B cell (primary cell): ENCODE measurements around the gene NTSR2. TPM values are rescaled to one million over a fixed set of nuclear protein-coding genes. Genes with fewer than 3 reads are reported as not detected.

Experiments used
- ATAC-seq: fragments of 200-7000 bp; cut with Tn5 transposase; one replicate; pipeline ENCODE4 v1.10.0; 2021; ENCODE audit warnings: low read depth, mild to moderate bottlenecking, moderate number of reproducible peaks, moderate library complexity
- CTCF ChIA-PET: fragments of 350-600 bp; sonication (Branson Sonifier 250); formaldehyde crosslinking; loops from one replicate; lab custom pipeline; 2021; ENCODE audit warnings: antibody characterized with exemption, inconsistent platforms; lab: Charles Lee
- POLR2A ChIA-PET: fragments of 350-600 bp; sonication (Branson Sonifier 250); formaldehyde crosslinking; loops from one replicate; lab custom pipeline; 2021; ENCODE audit warnings: antibody characterized with exemption; lab: Charles Lee
- DNase-seq: peaks from one replicate; pipeline ENCODE4 v3.0.0; 2013
- H2AFZ ChIP-seq: 2 replicates; pipeline ENCODE4 v1.6.1; 2012; ENCODE audit warnings: mild to moderate bottlenecking, low read depth, low read length; ENCODE audit not compliant: insufficient read depth, poor library complexity, severe bottlenecking
- H3K27ac ChIP-seq, 2 donors: 1 replicate in 1 of 2; 2 replicates in 1 of 2; pipeline ENCODE4 v1.5.1; 2012 to 2013; ENCODE audit warnings: low read length in 2 of 2, mild to moderate bottlenecking in 2 of 2, moderate library complexity in 1 of 2
- H3K27me3 ChIP-seq, 4 experiments: fragments of 200-600 bp in 1 of 4; sonication (generic) in 1 of 4; replicated peaks in 1 of 4; 1 replicate in 2 of 4; 2 replicates in 2 of 4; pipeline versions ENCODE4 v1.6.1 to v1.7.0; 2013 to 2016; ENCODE audit warnings: low read length in 3 of 4, mild to moderate bottlenecking in 2 of 4, mixed read lengths in 1 of 4, moderate library complexity in 1 of 4; ENCODE audit not compliant: insufficient read depth in 4 of 4, control insufficient read depth in 3 of 4; ENCODE audit errors: control extremely low read depth in 1 of 4
- H3K36me3 ChIP-seq, 2 experiments: replicated peaks in 1 of 2; 1 replicate in 1 of 2; 2 replicates in 1 of 2; pipeline versions ENCODE4 v1.6.1 to v1.7.1; 2013; ENCODE audit warnings: low read length in 1 of 2; ENCODE audit not compliant: insufficient read depth in 2 of 2, control insufficient read depth in 1 of 2; ENCODE audit errors: control extremely low read depth in 1 of 2, extremely low read depth in 1 of 2
- H3K4me1 ChIP-seq, 2 donors: fragments of 200-600 bp in 1 of 2; sonication (generic) in 1 of 2; 1 replicate in 1 of 2; 2 replicates in 1 of 2; pipeline versions ENCODE4 v1.5.1 to v1.6.1; 2013 to 2017; ENCODE audit warnings: low read length in 2 of 2; ENCODE audit not compliant: control insufficient read depth in 2 of 2, insufficient read depth in 2 of 2
- H3K4me2 ChIP-seq: replicated peaks from 2 replicates; pipeline ENCODE3; 2012; ENCODE audit warnings: mild to moderate bottlenecking, low read depth, low read length; ENCODE audit not compliant: poor library complexity, severe bottlenecking
- H3K4me3 ChIP-seq, 5 experiments: fragments of 200-600 bp in 1 of 5; sonication (generic) in 1 of 5; 1 replicate in 3 of 5; 2 replicates in 2 of 5; pipeline versions ENCODE4 v1.5.1 to v1.7.0; 2011 to 2016; ENCODE audit warnings: low read length in 4 of 5, mild to moderate bottlenecking in 4 of 5, low read depth in 2 of 5, control low read depth in 1 of 5, moderate library complexity in 1 of 5; ENCODE audit not compliant: insufficient read depth in 1 of 5; ENCODE audit errors: control extremely low read depth in 1 of 5, extremely low read depth in 1 of 5
- H3K79me2 ChIP-seq: fragments of 200-600 bp; sonication (generic); one replicate; pipeline ENCODE4 v1.6.0; 2016; ENCODE audit warnings: low read length; ENCODE audit not compliant: control insufficient read depth, insufficient read depth
- H3K9ac ChIP-seq: fragments of 200-600 bp; sonication (generic); 2 replicates; pipeline ENCODE4 v1.6.1; 2017; ENCODE audit warnings: mild to moderate bottlenecking, low read length, moderate library complexity
- H3K9me3 ChIP-seq, 3 donors: one replicate each; pipeline versions ENCODE4 v1.6.1 to v1.7.1; 2013; ENCODE audit warnings: low read length in 2 of 3; ENCODE audit not compliant: control insufficient read depth in 2 of 3, insufficient read depth in 1 of 3; ENCODE audit errors: control extremely low read depth in 1 of 3
- H4K20me1 ChIP-seq: 2 replicates; pipeline ENCODE4 v1.6.0; 2012; ENCODE audit warnings: mild to moderate bottlenecking, low read length; ENCODE audit not compliant: insufficient read depth, control insufficient read depth, poor library complexity, severe bottlenecking
- H3K27ac Mint-ChIP-seq: one replicate; pipeline ENCODE4 v1.8.0; 2021; ENCODE audit warnings: mixed read lengths
- H3K27me3 Mint-ChIP-seq: one replicate; pipeline ENCODE4 v1.8.0; 2021; ENCODE audit warnings: mixed read lengths
- H3K4me1 Mint-ChIP-seq: one replicate; pipeline ENCODE4 v1.8.0; 2021; ENCODE audit warnings: mixed read lengths
- H3K4me3 Mint-ChIP-seq: one replicate; pipeline ENCODE4 v1.8.0; 2021; ENCODE audit warnings: mixed read lengths
- H3K9me3 Mint-ChIP-seq: one replicate; pipeline ENCODE4 v1.8.0; 2022; ENCODE audit warnings: mixed read lengths; ENCODE audit not compliant: insufficient read depth
- CTCF ChIP-seq: fragments of 200-600 bp; IDR thresholded peaks from one replicate; pipeline ENCODE4 v1.8.0; 2022; ENCODE audit warnings: antibody characterized with exemption, mild to moderate bottlenecking
- EZH2 ChIP-seq: IDR thresholded peaks from 2 replicates; pipeline ENCODE4 v1.6.1; 2012; ENCODE audit warnings: borderline replicate concordance, low read depth, mild to moderate bottlenecking, moderate library complexity, low read length; ENCODE audit not compliant: insufficient read depth, poor library complexity, severe bottlenecking
- WGBS: methylation state at CpG from one replicate; pipeline ENCODE4 v1.1.5; 2013; ENCODE audit warnings: missing lambda C conversion rate; ENCODE audit not compliant: insufficient coverage; 5-methylcytosine and 5-hydroxymethylcytosine counted together
- intact Hi-C: fragments of 100-400 bp; cut with micrococcal nuclease; formaldehyde crosslinking; loops from one replicate; pipeline ENCODE4 v1.10.0; 2022
- polyA plus RNA-seq: library from polyadenylated mRNA; depleted of rRNA; stranded (reverse); fragments of >200 nt; gene quantifications from 2 replicates; pipeline ENCODE4 v1.2.3, GENCODE V29; 2012
- total RNA-seq, 2 donors: library from RNA; stranded (reverse); fragments of 120-200 nt in 1 of 2; gene quantifications; 1 replicate in 1 of 2; 2 replicates in 1 of 2; pipeline versions ENCODE4 v1.2.3 to v1.2.4, GENCODE V29; 2013 to 2022

Gene NTSR2
- total and polyA plus RNA-seq, 2 donors (not counting 1 experiment from before 2014, with no cell fraction given), result not detected

- 46% methylated on average over 1 of the region's 2 CpGs for WGBS
- no peak overlapping the region for H3K9ac ChIP-seq
- Mint-ChIP-seq H3K27ac (no peak overlapping the region), H3K4me1 (no peaks in the 10 kb centered on the region), H3K4me3 (no peak overlapping the region), H3K9me3 (no peaks in the 10 kb centered on the region), H3K27me3 (peaks cover 12% of the 10 kb centered on the region)
- ATAC-seq (no peak), DNase-seq (no peak)
- H3K9me3 ChIP-seq, result no peaks in the 10 kb centered on the region
- H3K79me2 ChIP-seq, result no peaks in the 10 kb centered on the region
- H3K27me3 ChIP-seq, result peaks cover 0 to 4% (median 2%) of the 10 kb centered on the region in 4 experiments
- intact Hi-C loops, result no loop called here
- H3K4me3 ChIP-seq, result no peak overlapping the region
- H4K20me1 ChIP-seq, result no peaks in the 10 kb centered on the region
- H3K4me1 ChIP-seq, result no peaks in the 10 kb centered on the region
- H3K36me3 ChIP-seq, result no peaks in the 10 kb centered on the region
- TF ChIP-seq CTCF (no peak), EZH2 (no peak)
- no peak overlapping the region for H2AFZ ChIP-seq
- no peak overlapping the region for H3K27ac ChIP-seq
- ChIA-PET CTCF (no interaction called here), POLR2A (no interaction called here)
- H3K4me2 ChIP-seq, result no peak overlapping the region
Observed at GRCh38 chr2:11649093-11649492, 20.9 kb downstream of the NTSR2 start.

- POLR2A ChIA-PET, result no interaction called here
- H3K9ac ChIP-seq, result no peak overlapping the region
- TF ChIP-seq EZH2 (no peak), CTCF (no peak)
- CTCF ChIA-PET, result no interaction called here
- no peak overlapping the region for H3K4me2 ChIP-seq
- WGBS, result 72% methylated on average over 4 of the region's 7 CpGs
- intact Hi-C loops, result no loop called here
- no peak overlapping the region for H2AFZ ChIP-seq
- H3K4me3 ChIP-seq, result no peak overlapping the region
- H3K36me3 ChIP-seq, result no peaks in the 10 kb centered on the region
- no peaks in the 10 kb centered on the region for H3K9me3 ChIP-seq
- Mint-ChIP-seq H3K4me3 (no peak overlapping the region), H3K27me3 (peaks cover 17% of the 10 kb centered on the region), H3K27ac (no peak overlapping the region), H3K4me1 (no peaks in the 10 kb centered on the region), H3K9me3 (no peaks in the 10 kb centered on the region)
- peaks cover 0 to 6% (median 2%) of the 10 kb centered on the region in 4 experiments for H3K27me3 ChIP-seq
- DNase-seq (no peak), ATAC-seq (no peak)
- H3K79me2 ChIP-seq, result no peaks in the 10 kb centered on the region
- H3K27ac ChIP-seq, result no peak overlapping the region
- H3K4me1 ChIP-seq, result no peaks in the 10 kb centered on the region
- H4K20me1 ChIP-seq, result no peaks in the 10 kb centered on the region
Observed at GRCh38 chr2:11647834-11648600, 22.0 kb downstream of the NTSR2 start.
